GM12892 (cell line): ENCODE results near the gene UBQLNL. TPM values are rescaled to one million over a fixed set of nuclear protein-coding genes. Genes with fewer than 3 reads are reported as not detected.

Experiments used
- DNase-seq: peaks from one replicate; pipeline ENCODE4 v3.0.0; 2011; ENCODE audit not compliant: insufficient read length
- FAIRE-seq: peaks from 2 replicates; lab custom pipeline; 2011; peaks lifted over from hg19 to GRCh38; lab: Jason Lieb, UNC
- POLR2A ChIP-seq: IDR thresholded peaks from 2 replicates; pipeline ENCODE4 v1.6.1; 2011; ENCODE audit warnings: low read depth, low read length, control low read depth
- POLR2AphosphoS5 ChIP-seq: IDR thresholded peaks from 2 replicates; pipeline ENCODE4 v1.6.1; 2011; ENCODE audit warnings: low read depth, low read length, control low read depth
- TAF1 ChIP-seq: IDR thresholded peaks from 2 replicates; pipeline ENCODE4 v1.6.1; 2011; ENCODE audit warnings: low read depth, mild to moderate bottlenecking, control low read depth, low read length, borderline replicate concordance
- polyA plus RNA-seq: library from polyadenylated mRNA; unstranded; fragments of >200 nt; gene quantifications from one replicate; pipeline ENCODE4 v1.2.1, GENCODE V29; 2012; ENCODE audit warnings: missing spikeins, inconsistent platforms; ENCODE audit not compliant: missing spikeins

The UBQLNL gene
- polyA plus RNA-seq = 0.74 TPM

GRCh38 chr11:5516599-5516998 is at the start of gene UBQLNL:
TSS of gene UBQLNL (minus strand) at chr11:5516699. CDS start at chr11:5516441, 258 bp downstream.
- TF ChIP-seq POLR2A (no peak), TAF1 (no peak), POLR2AphosphoS5 (no peak)
- FAIRE-seq = no peak
- no peak for DNase-seq

GRCh38 chr11:5564259-5565019 is 47.9 kb upstream of the UBQLNL start:
- DNase-seq = no peak

GRCh38 chr11:5557751-5558150 is 41.3 kb upstream of the UBQLNL start:
- TF ChIP-seq POLR2A = no peak
- no peak for TF ChIP-seq TAF1
- TF ChIP-seq POLR2AphosphoS5 = no peak
- FAIRE-seq = no peak
- no peak for DNase-seq

More at GRCh38 chr11:5564259-5565019, 47.9 kb upstream of the UBQLNL start:
- peak; percentile 5 for FAIRE-seq
- TF ChIP-seq POLR2A (no peak), POLR2AphosphoS5 (no peak), TAF1 (no peak)

GRCh38 chr11:5556596-5557188 is 40.2 kb upstream of the UBQLNL start:
- no peak for TF ChIP-seq POLR2AphosphoS5
- TF ChIP-seq POLR2A = no peak
- TF ChIP-seq TAF1 = no peak
- DNase-seq = no peak
- FAIRE-seq = no peak

GRCh38 chr11:5553343-5553742 is 36.8 kb upstream of the UBQLNL start:
- DNase-seq (no peak), FAIRE-seq (no peak)
- TF ChIP-seq POLR2A = no peak
- TF ChIP-seq POLR2AphosphoS5 = no peak
- TF ChIP-seq TAF1 = no peak

GRCh38 chr11:5550440-5551095 is 34.1 kb upstream of the UBQLNL start:
- TF ChIP-seq POLR2AphosphoS5 (no peak), TAF1 (no peak), POLR2A (no peak)
- no peak for DNase-seq
- peak; percentile 74 for FAIRE-seq

- TF ChIP-seq TAF1 = no peak
- TF ChIP-seq POLR2A = no peak
- TF ChIP-seq POLR2AphosphoS5 = no peak
- FAIRE-seq (no peak), DNase-seq (no peak)
These were observed 31.9 kb upstream of the UBQLNL start, which contains the start of gene OR52H1 for GRCh38 chr11:5548440-5548839. TSS of gene OR52H1 (minus strand) at chr11:5548540. CDS start at chr11:5545505, 3,035 bp downstream.

GRCh38 chr11:5547982-5548381 is 31.5 kb upstream of the UBQLNL start:
- DNase-seq = no peak
- TF ChIP-seq POLR2A (no peak), POLR2AphosphoS5 (no peak), TAF1 (no peak)
- FAIRE-seq = no peak

- DNase-seq (no peak), FAIRE-seq (no peak)
- TF ChIP-seq POLR2A (no peak), TAF1 (no peak), POLR2AphosphoS5 (no peak)
These were observed 30.0 kb upstream of the UBQLNL start for GRCh38 chr11:5546457-5546856.

GRCh38 chr11:5541427-5541826 is 24.9 kb upstream of the UBQLNL start:
- TF ChIP-seq POLR2AphosphoS5 (no peak), POLR2A (no peak), TAF1 (no peak)
- FAIRE-seq = no peak
- DNase-seq = no peak

GRCh38 chr11:5536482-5536881 is 20.0 kb upstream of the UBQLNL start:
- TF ChIP-seq POLR2A (no peak), POLR2AphosphoS5 (no peak), TAF1 (no peak)
- DNase-seq (no peak), FAIRE-seq (no peak)

- no peak for FAIRE-seq
- no peak for DNase-seq
- no peak for TF ChIP-seq TAF1
- no peak for TF ChIP-seq POLR2AphosphoS5
- no peak for TF ChIP-seq POLR2A
These were observed 17.5 kb upstream of the UBQLNL start for GRCh38 chr11:5534046-5534445.
